AG09319 (cell line): Measurements from ENCODE around the gene SLC9A2.

Experiments
- DNase-seq: peaks from one replicate; pipeline ENCODE4 v3.0.0-alpha.2; 2010; ENCODE audit warnings: low read depth; ENCODE audit errors: extremely low read depth
- CTCF ChIP-seq: IDR thresholded peaks from 2 replicates; pipeline ENCODE4 v1.5.1; 2011; ENCODE audit warnings: low read depth, mild to moderate bottlenecking, inconsistent platforms, low read length, moderate library complexity

The SLC9A2 gene

GRCh38 chr2:102620332-102620731, 979 bp downstream of the SLC9A2 start:
- TF ChIP-seq CTCF: no peak
- no peak for DNase-seq

GRCh38 chr2:102621630-102622029, 2.3 kb downstream of the SLC9A2 start:
- TF ChIP-seq CTCF: no peak
- no peak for DNase-seq

- TF ChIP-seq CTCF: no peak
Measured at GRCh38 chr2:102622646-102623045, 3.3 kb downstream of the SLC9A2 start.

GRCh38 chr2:102630458-102630857, 11.1 kb downstream of the SLC9A2 start:
- TF ChIP-seq CTCF: no peak
- no peak for DNase-seq

More at GRCh38 chr2:102622646-102623045, 3.3 kb downstream of the SLC9A2 start:
- no peak for DNase-seq

- DNase-seq: no peak
- no peak for TF ChIP-seq CTCF
Measured at GRCh38 chr2:102632380-102633175, 13.2 kb downstream of the SLC9A2 start.

GRCh38 chr2:102634831-102635241, 15.5 kb downstream of the SLC9A2 start:
- no peak for DNase-seq

More at GRCh38 chr2:102634831-102635241, 15.5 kb downstream of the SLC9A2 start:
- no peak for TF ChIP-seq CTCF
